ENCODE data around the gene DISC1.

- no peak for TF ChIP-seq TAF1 (IDR thresholded peaks at IDR 0.05; ENCODE audit: borderline replicate concordance, low read depth, low read length)
- TF ChIP-seq POLR2A (IDR thresholded peaks at IDR 0.05; ENCODE audit: low read depth, low read length) = no peak
Observed at GRCh38 chr1:231903586-231904081, 277.0 kb downstream of the DISC1 start.

All from GM12892 (cell line).